Colonic mucosa (tissue), 4 donors: ENCODE data around the gene TANC1. TPM values are rescaled to one million over a fixed set of nuclear protein-coding genes. Genes with fewer than 3 reads are reported as not detected.

Experiments
- DNase-seq: peaks from one replicate; pipeline ENCODE4 v3.0.0-alpha.2; 2020
- H3K27ac ChIP-seq: fragments of 200-600 bp; one replicate; pipeline ENCODE4 v1.8.0; 2021
- H3K27me3 ChIP-seq: fragments of 200-600 bp; one replicate; pipeline ENCODE4 v1.8.0; 2021
- H3K36me3 ChIP-seq: fragments of 200-600 bp; one replicate; pipeline ENCODE4 v1.8.0; 2021
- H3K4me1 ChIP-seq: fragments of 200-600 bp; one replicate; pipeline ENCODE4 v1.8.0; 2021; ENCODE audit warnings: mild to moderate bottlenecking
- H3K4me3 ChIP-seq: fragments of 200-600 bp; one replicate; pipeline ENCODE4 v1.8.0; 2021
- H3K9ac ChIP-seq, 2 donors: one replicate each; pipeline ENCODE4 v1.7.0; 2013; ENCODE audit warnings: control low read depth in 2 of 2, low read depth in 2 of 2, low read length in 2 of 2
- H3K9me3 ChIP-seq: fragments of 200-600 bp; one replicate; pipeline ENCODE4 v1.8.0; 2021
- intact Hi-C: fragments of 100-400 bp; cut with DNase I; formaldehyde crosslinking; loops from one replicate; pipeline ENCODE4 v1.14.1; 2022
- total RNA-seq, 2 donors: library from RNA; stranded (reverse); fragmentation: NEBNext Ultra II Directional in 1 of 2; extraction: Animal tissue kit (Norgen Biotek cat#: 25700) in 1 of 2; gene quantifications; one replicate each; pipeline ENCODE4 v1.2.1, GENCODE V29; 2021
- TF ChIP-seq, protein P1 (sequence below): fragments of 200-600 bp; IDR thresholded peaks from one replicate; pipeline ENCODE4 v1.8.0; 2022; ENCODE audit warnings: antibody characterized with exemption, mild to moderate bottlenecking
- donor health status: healthy.
- donor health status: DM: no; HTN: no; CAD: no.
- donor health status: DM: no; HTN: no; CAD: no.

TANC1 gene
- total RNA-seq, 2 donors from 2014 or later, result 28.3 to 32.7 TPM

- Histone ChIP-seq H3K27ac (no peak overlapping the region), H3K4me1 (no peaks in the 10 kb centered on the region), H3K27me3 (no peaks in the 10 kb centered on the region), H3K9ac (no peak overlapping the region), H3K9me3 (no peaks in the 10 kb centered on the region), H3K36me3 (peaks cover 17% of the 10 kb centered on the region), H3K4me3 (no peak overlapping the region)
- intact Hi-C loops, result no loop called here
- TF ChIP-seq, protein P1, sequence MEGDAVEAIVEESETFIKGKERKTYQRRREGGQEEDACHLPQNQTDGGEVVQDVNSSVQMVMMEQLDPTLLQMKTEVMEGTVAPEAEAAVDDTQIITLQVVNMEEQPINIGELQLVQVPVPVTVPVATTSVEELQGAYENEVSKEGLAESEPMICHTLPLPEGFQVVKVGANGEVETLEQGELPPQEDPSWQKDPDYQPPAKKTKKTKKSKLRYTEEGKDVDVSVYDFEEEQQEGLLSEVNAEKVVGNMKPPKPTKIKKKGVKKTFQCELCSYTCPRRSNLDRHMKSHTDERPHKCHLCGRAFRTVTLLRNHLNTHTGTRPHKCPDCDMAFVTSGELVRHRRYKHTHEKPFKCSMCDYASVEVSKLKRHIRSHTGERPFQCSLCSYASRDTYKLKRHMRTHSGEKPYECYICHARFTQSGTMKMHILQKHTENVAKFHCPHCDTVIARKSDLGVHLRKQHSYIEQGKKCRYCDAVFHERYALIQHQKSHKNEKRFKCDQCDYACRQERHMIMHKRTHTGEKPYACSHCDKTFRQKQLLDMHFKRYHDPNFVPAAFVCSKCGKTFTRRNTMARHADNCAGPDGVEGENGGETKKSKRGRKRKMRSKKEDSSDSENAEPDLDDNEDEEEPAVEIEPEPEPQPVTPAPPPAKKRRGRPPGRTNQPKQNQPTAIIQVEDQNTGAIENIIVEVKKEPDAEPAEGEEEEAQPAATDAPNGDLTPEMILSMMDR, result no peak
- no peak for DNase-seq
Measured at GRCh38 chr2:159196393-159196925, 228.0 kb downstream of the TANC1 start.

GRCh38 chr2:159199236-159199635, 230.8 kb downstream of the TANC1 start:
- no peaks in the 10 kb centered on the region for H3K9me3 ChIP-seq
- H3K9ac ChIP-seq, result no peak overlapping the region
- H3K4me3 ChIP-seq, result no peak overlapping the region
- H3K4me1 ChIP-seq, result peaks cover 6% of the 10 kb centered on the region
- H3K27ac ChIP-seq, result no peak overlapping the region
- peaks cover 17% of the 10 kb centered on the region for H3K36me3 ChIP-seq
- intact Hi-C loops, result no loop called here
- no peaks in the 10 kb centered on the region for H3K27me3 ChIP-seq
- TF ChIP-seq, protein P1, result no peak
- DNase-seq, result no peak

DNA sequence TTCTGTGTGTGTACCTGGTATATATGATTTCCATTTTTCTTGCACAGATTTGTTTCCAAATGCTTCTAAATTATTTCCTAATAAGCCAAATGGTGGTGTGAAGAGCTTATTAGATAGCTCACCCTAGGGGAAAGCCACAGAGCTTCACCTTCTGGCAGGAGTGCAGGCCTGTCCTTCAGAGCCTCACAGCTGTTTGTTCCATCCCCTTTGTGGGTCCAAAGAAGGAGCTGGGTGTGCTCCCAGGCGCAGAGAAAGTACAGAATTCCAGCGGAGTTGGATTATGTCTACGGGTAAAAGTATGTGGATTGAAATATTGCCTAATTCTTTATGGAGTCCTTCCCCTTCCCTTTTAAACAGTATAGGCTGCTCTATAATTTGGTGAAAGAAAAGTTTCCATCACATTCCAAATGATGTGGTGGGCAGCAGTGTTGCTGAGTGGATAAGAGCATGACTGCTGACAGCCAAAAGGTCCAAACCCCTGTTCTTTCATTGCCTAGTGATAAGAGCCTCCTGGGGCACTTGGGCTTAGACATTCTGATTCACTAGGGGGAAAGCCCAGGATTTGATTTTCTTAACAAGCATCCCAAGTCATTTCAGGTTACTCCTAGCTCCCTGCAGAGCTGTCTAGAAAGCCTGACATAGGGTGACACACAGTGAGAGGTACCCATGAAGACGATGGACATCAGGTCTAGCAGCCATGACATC, 231.5 kb downstream of the TANC1 start:
- Histone ChIP-seq H3K9ac (no peak overlapping the region), H3K4me3 (no peak overlapping the region), H3K36me3 (peaks cover 13% of the 10 kb centered on the region), H3K9me3 (no peaks in the 10 kb centered on the region), H3K27ac (no peak overlapping the region), H3K27me3 (no peaks in the 10 kb centered on the region), H3K4me1 (peaks cover 6% of the 10 kb centered on the region)
- TF ChIP-seq, protein P1, result no peak
- intact Hi-C loops, result no loop called here
- no peak for DNase-seq

DNA sequence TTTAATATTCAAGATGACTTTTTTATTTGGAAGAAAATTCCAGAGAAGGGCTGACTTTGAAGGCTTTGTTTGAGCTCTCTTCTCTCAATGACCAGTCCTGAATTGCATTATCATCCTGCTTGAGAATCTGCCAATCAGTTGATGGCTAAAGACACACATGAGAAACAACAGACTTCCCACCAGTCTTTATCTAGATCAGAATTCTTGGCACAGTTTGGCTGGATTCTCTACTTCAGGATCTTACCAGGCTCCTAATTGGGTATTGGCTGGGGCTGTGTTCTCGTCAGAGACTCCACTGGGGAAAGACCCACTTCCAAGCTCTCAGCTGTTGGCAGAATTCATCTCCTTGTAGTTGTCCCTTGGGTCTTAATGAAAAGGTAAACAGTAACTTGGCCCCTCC, 232.1 kb downstream of the TANC1 start:
- intact Hi-C loops, result no loop called here
- no peak for DNase-seq
- peaks cover 13% of the 10 kb centered on the region for H3K36me3 ChIP-seq
- no peaks in the 10 kb centered on the region for H3K27me3 ChIP-seq
- TF ChIP-seq, protein P1, result no peak
- no peak overlapping the region for H3K4me3 ChIP-seq
- no peak overlapping the region for H3K27ac ChIP-seq
- H3K9me3 ChIP-seq, result no peaks in the 10 kb centered on the region
- H3K9ac ChIP-seq, result no peak overlapping the region
- peaks cover 6% of the 10 kb centered on the region for H3K4me1 ChIP-seq

GRCh38 chr2:159201360-159202063, 233.1 kb downstream of the TANC1 start:
- TF ChIP-seq, protein P1, result no peak
- Histone ChIP-seq H3K27ac (peak overlapping the region; percentile 44), H3K4me1 (peaks cover 6% of the 10 kb centered on the region)

More at GRCh38 chr2:159201360-159202063, 233.1 kb downstream of the TANC1 start:
- Histone ChIP-seq H3K4me3 (no peak overlapping the region), H3K9ac (no peak overlapping the region), H3K27me3 (no peaks in the 10 kb centered on the region), H3K36me3 (peaks cover 7% of the 10 kb centered on the region), H3K9me3 (no peaks in the 10 kb centered on the region)
- intact Hi-C loops, result no loop called here
- DNase-seq, result no peak
